Astrocyte of the spinal cord (primary cell): ENCODE data around the gene APOH.

Source experiments
- DNase-seq: peaks from one replicate; pipeline ENCODE4 v3.0.0; 2011; ENCODE audit warnings: low read depth, low spot score
- H3K4me3 ChIP-seq: 2 replicates; pipeline ENCODE4 v1.5.1; 2011; ENCODE audit warnings: low read depth, mild to moderate bottlenecking, low read length, moderate library complexity
- in situ Hi-C: cut with HindIII; loops from 2 replicates; pipeline ENCODE4 v1.10.0; 2017; ENCODE audit warnings: low sequenced_read_pairs
- TF ChIP-seq, protein P1 (sequence below): IDR thresholded peaks from 2 replicates; pipeline ENCODE4 v1.5.1; 2012; ENCODE audit warnings: low read depth, mild to moderate bottlenecking, low read length, inconsistent platforms

The APOH gene

DNA sequence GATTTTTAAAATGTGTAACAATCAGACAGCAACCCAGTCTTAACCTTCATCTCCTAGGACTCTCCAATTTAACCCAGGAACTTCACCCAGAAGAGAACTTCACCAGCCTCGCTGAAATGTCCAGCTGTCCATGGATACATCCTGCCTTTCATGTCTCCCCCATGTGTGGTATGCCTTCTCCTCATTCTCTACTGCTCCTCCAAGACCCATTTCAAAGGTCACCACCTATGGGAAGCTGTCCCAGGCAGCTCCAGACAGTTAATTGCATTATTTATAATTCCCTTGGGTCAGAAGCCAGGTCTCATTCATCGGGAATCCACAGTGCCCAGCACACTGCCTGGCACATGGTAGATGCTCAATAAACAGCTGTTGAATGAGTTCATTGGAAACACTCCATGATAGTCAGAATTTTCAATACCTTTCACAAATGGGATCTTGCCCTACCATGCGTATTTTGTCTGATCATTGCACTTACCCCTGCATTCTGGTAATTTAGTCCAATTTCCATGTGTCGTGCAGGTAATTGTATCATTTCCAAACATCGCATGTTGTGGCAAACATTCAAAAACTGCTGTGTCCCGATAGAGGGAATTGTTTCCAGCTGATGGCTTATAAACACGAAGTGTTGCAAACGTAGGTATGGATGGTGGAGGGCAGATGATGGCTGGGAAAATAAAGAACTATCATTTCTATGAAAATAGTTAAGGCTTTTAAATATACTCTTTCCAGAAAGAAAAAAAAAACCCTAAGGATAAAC, 9.0 kb downstream of the APOH start:
- DNase-seq = no peak
- H3K4me3 ChIP-seq = no peak overlapping the region
- TF ChIP-seq, protein P1, sequence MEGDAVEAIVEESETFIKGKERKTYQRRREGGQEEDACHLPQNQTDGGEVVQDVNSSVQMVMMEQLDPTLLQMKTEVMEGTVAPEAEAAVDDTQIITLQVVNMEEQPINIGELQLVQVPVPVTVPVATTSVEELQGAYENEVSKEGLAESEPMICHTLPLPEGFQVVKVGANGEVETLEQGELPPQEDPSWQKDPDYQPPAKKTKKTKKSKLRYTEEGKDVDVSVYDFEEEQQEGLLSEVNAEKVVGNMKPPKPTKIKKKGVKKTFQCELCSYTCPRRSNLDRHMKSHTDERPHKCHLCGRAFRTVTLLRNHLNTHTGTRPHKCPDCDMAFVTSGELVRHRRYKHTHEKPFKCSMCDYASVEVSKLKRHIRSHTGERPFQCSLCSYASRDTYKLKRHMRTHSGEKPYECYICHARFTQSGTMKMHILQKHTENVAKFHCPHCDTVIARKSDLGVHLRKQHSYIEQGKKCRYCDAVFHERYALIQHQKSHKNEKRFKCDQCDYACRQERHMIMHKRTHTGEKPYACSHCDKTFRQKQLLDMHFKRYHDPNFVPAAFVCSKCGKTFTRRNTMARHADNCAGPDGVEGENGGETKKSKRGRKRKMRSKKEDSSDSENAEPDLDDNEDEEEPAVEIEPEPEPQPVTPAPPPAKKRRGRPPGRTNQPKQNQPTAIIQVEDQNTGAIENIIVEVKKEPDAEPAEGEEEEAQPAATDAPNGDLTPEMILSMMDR = no peak
- in situ Hi-C loops = no loop called here

DNA sequence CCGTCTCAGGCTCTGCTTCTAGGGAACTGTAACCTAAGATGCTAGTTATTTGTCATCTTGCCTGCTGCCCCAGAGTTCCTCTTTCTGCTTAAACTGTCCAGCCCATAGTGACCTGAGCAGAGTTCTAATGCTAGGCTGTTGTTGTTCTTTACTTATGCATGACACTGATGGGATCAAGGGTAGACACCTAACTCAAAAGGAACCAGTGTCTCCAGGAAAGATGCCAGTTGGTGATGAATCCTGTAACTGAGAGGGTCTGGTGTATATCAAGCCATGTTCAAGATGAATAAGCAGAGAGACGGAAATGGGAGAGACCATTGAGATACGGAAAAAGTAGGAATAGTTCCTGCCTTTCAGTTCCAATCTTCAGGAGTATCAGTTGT, 13.7 kb downstream of the APOH start:
- in situ Hi-C loops = no loop called here
- TF ChIP-seq, protein P1 = no peak
- H3K4me3 ChIP-seq = no peak overlapping the region
- no peak for DNase-seq

DNA sequence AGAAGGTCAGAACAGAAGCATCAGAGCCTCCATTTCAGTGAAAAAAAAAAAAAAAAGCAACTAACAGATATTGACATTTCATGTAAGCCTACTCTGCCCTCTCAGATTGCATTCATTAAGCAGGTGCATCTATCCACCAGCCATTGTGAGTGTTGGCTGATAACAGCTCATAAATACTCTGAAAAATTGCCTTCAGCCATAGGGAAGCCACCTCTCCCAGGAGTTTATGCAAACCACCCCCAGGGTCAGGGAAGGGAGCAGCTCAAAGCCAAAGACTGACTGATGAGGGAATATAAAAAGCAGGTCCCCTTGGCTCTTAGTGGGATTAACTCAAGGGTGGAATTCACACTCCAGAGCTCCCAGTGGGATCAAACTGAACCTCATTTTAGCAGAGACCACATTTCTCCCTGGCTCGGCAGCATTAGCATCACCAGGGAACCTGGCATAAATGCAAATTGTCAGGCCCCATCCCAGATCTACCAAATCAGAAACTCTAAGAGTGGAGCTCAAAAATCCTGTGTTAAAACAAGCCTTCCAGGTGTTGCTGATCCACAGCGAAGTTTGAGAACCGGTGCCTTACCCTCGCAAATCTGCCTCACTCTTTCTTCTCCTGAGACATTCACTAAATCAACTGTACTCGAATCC, 14.2 kb downstream of the APOH start:
- TF ChIP-seq, protein P1 = no peak

DNA sequence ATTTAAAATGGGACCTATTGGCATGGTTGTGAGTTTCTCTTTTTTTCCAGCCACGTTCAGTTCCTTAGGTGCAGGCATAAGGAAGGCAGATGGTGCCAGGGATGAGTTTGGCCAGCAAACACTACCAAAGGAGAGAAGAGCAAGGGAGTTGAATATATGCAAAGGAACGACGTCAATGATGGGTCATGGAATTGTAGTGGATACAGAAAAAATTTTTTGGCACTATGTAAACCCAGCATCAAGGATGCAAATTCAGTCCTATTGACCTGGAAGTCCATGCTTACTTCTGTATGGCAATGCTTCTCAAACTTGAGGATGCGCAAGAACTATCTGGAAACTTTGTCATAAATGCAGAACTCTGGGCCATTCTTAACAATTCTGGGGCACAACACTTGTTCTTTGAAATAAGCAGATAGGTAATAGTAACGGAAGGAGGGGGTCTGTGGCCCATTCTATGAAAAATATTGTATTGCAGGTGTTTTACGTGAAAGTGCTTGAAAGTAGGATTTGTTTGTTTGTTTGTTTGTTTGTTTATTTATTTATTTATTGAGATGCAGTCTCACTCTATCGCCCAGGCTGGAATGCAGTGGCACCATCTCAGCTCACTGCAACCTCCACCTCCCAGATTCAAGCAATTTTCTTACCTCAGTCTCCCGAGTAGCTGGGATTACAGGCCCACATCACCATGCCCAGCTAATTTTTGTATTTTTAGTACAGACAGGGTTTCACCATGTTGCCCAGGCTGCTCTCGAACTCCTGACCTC, 18.0 kb downstream of the APOH start:
- DNase-seq = no peak
- H3K4me3 ChIP-seq = no peak overlapping the region
- TF ChIP-seq, protein P1 = no peak
- in situ Hi-C loops = no loop called here

More for the DNA sequence above, 14.2 kb downstream of the APOH start:
- in situ Hi-C loops = no loop called here
- H3K4me3 ChIP-seq = no peak overlapping the region
- DNase-seq = no peak

DNA sequence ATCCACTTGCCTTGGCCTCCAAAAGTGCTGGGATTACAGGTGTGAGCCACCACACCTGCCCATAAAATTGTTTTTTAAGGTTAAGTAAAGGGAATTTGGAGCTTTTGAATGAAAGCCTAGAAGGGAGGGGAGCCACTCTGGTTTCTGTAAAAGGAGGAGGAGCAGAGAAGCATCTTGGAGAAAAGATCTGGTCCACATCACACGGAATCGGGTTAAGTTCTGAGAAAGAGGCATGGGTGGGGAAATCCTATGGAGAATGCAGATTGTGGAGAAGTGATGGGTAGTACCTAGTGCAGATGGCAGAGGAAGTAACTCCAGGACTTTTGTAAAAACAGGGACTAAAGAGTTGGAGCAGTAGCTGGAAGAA, 19.0 kb downstream of the APOH start:
- no peak for DNase-seq
- TF ChIP-seq, protein P1 = no peak
- no peak overlapping the region for H3K4me3 ChIP-seq
- in situ Hi-C loops = no loop called here

DNA sequence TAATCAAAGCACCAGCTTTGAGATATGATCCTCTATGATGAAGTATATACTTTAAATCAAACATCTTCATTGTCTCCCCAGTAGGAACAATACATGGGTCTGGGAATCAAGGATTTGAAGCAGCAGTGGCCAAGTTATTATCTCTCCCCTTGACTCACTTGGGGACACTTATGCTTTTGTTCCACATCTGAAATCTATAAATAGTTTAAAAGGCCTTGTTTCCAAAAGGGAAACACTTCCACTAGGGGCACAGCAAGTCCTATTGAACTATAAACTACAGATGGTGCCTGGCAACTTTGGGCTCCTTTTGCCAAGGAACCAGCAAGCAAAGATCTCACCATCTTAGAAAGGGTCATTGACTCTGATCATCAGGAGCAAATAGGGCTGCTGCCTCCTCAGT, 21.3 kb downstream of the APOH start:
- no peak overlapping the region for H3K4me3 ChIP-seq
- TF ChIP-seq, protein P1 = no peak
- no peak for DNase-seq
- in situ Hi-C loops = no loop called here
